NCI-H526 (cell line): ENCODE measurements around the gene TMEM163.
"Not testable (repeated sequence)": the region's sequence is repeated elsewhere in the genome, so short reads cannot be mapped to it uniquely, and the experiment has no call there.

Source experiments
- DNase-seq, 2 experiments: peaks; one replicate each; lab custom pipeline; 2025; lab: John Stamatoyannopoulos, UW

TMEM163 gene

DNA sequence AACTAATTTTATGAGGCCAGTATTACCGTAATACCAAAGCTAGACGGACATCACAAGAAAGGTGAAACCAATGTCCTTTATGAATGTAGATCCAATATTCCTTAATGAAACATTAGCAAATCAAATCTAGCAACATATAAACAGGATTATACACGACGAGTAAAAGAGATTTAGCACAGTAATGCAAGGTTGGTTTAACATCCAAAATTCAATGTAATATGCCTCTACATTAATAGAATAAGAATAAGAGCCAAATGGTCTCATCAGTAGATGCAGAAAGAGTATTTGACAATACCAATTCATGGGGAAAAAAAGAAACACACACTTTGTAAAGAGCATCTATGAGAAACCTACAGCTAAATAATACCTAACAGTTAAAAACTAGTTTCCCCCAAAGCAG lies 99.5 kb downstream of the TMEM163 start:
- no peak for DNase-seq

DNA sequence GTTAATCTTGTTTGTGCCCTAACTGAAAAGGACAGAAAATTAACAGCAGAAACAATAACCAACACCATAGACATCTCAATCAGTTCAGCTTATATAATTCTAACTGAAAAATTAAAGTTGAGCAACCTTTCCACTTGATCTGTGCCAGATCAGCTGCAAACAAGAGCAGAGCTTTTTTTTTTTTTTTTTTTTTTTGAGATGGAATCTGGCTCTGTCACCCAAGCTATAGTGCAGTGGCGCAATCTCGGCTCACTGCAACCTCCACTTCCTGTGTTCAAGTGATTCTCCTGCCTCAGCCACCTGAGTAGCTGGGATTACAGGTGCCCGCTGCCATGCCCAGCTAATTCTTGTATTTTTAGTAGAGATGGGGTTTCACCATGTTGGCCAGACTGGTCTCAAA lies 103.3 kb downstream of the TMEM163 start:
- not testable (repeated sequence) for DNase-seq

DNA sequence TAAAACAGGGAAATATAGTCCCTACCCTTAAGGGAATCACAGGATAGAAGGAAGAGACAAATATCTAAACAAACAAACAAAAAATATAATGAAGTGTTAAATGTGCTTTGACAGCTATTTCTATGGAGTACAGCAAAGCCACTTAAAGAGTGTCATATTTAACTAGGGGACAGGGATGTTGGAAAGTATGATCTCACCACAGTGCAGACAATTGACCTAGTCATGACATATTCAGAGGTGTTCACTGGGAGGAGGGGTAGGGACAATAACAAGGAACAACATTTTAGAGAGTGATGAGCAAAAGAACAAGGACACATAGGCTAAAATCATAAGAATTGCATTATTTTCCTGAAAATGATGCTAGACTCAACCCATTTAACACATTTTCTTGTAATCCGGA lies 107.5 kb downstream of the TMEM163 start:
- no peak for DNase-seq

DNA sequence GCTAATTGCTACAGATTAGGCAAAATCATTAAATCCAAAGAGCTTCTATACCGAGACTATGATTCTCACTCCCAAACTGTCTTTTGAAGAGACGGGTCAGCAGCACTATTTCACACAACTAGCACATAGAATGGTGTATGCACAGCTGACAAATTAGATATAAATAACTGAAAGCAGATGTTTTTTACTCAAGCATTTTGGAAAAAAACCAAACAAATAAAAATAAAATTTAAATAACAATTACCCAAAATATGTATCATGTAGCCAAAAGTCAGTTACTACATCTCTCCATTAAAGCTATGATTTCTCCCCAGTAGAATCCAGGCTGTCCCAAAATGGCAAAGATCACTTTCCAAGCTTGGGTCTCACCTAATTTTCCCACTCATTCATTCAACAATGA lies 107.9 kb downstream of the TMEM163 start:
- DNase-seq: no peak

DNA sequence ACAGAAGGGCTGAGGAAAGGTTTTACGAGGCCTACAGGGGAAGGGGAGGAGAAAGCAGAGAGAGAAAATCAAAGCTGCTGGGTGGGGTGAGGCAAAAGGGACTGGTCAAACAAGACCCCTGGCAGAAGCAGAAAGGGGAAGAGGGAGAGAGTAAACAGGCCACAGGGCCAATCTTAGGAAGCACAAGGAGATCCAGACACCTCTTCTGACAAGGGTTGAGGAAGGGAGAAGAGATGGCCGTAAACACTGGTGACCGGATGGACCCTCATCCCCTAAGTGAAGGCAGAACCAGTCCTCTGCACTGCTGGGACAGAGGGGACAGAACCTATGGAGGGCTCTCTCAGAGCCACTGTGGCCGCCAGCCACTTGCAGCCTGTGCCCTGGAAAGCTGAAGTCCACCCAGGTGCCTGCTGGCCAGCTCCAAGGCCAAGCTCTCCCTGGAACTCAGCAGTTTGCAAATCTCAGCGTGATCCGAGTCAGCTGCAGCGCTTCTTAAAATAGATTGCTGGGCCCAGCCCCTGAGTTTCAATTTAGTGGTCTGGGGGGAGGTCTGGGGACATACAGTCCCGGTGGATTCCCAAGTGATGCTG lies 108.8 kb downstream of the TMEM163 start:
- DNase-seq: no peak

DNA sequence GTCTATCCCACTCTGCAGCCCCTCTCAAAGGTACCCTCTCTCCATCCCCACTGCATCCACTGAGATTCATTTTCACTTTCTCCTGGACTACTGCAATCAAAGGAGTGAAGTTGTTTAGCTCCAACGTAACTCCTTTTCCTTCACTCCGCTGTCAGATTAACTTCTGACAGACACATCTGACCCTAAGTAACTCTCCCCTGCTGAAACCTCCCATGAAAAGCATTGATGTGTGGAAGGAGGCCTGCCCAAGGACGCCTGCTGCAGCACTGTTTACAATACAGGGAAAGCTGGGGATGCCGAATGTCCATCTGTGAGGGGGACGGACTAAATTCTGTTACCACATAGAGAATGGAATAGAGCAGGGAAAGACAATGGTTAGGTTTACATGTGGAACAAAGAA lies 114.8 kb downstream of the TMEM163 start:
- DNase-seq: no peak

DNA sequence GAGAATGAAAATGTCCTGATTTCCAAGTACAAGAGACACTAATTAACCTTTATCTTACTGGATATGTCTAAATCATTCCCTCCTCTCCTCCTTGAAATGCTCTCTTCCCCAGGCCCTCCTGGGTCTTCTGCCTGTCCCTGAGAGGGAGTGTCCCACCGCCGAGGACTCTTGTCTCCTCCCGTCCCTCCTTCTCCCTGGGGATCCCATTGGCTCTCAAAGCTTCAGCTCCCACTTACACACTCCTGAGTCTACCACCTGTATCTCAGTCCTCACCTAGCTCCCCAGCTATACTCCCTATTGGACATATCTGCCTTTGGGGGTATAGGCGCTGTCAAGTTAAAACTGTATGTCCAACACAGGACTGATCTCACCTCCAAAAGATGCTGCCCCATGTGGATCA lies 116.1 kb downstream of the TMEM163 start:
- no peak for DNase-seq

DNA sequence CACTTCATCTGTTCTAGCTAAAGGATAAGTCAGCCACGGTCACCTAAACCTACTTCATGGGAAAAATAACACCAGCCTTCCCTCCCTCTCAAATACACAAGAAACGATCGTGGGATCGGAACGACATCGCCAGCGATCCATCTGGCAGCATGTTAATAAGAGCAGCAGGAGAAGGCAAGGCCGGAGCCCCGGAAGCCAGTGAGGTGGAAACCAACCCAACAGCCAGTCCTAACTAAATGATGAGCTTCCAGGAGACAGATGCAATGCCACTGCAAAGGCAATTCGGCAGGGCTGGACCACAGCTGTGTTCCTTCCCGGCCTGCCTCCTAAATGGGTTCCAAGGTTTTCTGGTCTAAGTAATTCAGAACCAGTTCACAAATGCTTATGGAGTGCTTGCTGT lies 117.5 kb downstream of the TMEM163 start:
- DNase-seq: no peak

DNA sequence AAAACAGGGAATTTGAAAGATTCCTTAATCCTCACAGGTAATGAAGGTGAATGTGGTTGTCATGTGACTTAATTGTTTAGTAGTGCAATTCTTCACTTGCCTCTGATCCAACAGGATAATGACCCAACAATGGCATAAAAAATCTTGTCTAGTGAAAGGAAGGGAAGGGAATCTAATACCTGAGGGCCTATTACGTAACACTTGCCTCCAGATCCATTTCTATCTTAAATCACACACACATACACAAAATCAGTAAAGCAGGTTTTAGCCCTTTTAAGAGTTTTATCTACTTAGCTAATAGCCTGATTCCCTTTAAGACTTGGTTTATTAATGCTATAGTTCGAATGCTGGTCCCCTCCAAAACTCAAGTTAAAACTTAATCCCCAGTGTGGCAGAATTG lies 118.6 kb downstream of the TMEM163 start:
- no peak for DNase-seq

DNA sequence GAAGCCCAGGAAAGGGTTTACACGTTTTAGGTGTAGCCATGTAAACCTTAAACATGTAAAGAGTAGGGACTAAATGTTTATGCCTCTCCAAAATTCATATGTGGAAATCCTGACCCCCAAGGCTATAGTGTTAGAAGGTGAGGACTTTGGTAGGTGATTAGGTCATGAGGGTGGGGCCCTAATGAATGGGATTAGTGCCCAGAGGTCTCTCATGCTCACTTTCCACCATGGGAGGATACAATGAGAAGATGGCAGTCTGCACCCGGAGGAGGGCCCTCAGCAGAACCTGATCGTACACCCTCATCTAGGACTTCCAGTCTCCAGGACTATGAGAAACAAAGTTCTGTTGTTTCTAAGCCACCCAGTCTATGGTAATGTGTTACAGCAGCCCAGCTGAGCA lies 119.6 kb downstream of the TMEM163 start:
- no peak for DNase-seq

DNA sequence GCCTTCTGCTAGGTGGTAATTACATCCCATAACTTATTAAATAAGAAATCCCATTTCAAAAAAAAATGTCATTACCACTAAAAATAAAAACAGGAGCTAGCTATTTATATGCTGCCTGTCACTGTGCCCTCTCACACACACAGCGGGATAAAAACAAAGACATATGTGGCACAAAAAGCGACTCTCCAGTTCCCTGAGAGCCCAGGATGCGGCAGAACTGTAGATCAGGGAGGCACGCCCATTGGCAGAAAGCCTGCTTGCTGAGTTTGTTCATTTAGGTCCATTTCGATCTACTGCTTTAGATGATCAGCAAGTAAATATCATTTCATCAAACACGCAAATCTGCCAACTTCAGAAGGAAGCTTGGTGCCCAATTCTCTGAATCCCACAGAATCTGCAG lies 124.4 kb downstream of the TMEM163 start:
- DNase-seq: no peak

DNA sequence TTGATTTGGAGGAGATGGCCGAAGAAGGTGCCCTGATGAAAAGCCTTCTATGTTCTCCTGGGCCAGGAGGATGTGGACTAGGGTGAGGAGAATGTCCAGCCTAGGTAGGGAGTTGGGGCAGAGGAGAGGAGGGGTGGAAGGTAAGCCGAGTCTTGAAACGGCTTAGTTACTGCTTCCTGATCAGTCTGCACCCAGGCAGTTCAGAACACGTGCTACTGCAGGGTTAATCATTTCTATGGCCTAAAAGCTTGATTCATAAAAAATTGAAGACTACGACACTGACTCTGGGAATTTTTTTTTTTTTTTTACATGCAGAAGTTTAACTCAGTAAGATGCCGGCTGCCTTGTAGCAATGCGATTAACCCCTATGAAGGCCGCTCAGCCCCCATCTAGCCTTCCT lies 125.3 kb downstream of the TMEM163 start:
- no peak for DNase-seq

DNA sequence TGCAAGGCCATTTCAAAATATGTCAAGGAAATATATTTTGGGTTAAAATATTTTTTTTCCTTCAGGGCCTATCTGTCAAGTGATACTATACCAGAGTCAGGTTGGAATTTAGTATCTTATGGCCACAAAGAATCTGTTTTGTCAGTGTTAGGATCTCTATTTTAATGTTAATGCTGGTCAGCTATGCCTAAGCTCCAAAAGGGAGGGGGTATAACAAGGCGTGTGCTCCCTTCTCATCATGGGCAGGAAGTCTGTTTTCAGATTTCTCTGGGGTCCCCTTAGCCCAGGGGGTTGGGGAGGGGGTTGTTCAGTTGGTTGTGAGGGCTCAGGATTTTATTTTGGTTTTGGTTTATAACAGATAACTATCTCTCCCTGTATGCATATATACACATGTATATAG lies 126.4 kb downstream of the TMEM163 start:
- no peak for DNase-seq

DNA sequence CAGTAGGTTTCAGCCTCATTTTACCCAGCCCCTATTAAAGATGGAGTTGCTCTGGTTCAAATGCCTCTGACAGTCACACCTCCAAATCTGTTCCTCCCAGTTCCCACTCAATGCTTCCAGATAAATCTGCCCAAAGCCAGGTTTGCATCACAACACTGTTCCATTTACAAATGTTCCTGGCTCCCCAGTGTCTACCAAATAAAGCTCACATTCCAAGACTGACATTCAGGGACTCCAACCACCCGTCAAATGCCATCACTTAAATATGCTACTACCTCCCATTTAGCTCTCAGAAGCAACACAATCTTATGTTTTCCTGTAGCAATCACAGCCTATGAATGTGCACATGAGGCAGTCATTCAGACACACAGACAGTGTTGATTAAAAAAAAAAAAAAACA lies 127.3 kb downstream of the TMEM163 start:
- DNase-seq: no peak

DNA sequence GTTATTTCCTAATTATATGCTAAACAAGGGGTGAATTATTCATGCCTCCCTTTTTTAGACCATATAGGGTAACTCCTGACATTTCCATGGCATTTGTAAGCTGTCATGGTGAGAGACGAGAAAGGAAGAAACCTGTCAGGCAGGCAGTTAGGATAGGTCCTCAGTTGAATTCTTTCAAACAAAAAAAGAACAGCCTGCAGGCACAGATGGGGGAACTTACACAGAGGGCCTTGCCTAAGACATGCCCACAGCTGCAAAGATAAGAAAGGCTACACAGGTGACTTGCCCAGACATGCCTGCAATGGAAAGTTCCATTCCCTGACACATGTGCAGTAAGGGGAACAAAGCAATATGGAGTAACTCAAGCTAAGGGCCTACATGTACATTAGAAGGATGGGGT lies 128.1 kb downstream of the TMEM163 start:
- DNase-seq: no peak

DNA sequence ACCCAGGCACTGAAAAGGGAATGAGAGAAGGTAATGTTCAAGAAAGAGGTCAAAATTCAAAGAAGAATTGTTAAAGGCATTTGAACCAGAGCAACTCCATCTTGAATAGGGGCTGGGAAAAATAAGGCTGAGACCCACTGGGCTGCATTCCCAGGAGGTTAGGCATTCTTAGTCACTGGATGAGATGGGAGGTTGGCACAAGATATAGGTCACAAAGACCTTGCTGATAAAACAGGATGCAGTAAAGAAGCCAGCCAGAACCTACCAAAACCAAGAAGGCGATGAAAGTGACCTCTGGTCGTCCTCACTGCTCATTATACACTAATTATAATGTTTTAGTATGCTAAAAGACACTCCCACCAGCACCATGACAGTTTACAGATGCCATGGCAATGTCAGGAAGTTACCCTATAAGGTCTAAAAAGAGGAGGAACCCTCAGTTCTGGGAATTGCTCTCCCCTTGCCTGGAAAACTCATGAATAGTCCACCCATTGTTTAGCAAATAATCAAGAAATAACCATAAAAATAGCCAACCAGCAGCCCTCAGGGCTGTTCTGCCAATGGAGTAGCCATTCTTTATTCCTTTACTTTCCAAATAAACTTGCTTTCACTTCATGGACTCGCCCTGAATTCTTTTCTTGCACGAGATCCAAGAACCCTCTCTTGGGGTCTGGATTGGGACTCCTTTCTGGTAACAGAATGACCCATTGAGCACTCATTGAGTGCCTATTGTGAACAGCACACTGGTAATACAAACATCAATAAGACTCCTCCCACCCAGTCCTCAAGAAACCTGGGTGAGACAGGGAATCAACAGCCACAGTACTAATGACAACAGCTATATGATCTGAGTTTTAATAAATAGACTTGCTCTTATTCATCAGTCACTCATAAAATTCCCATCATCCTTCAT lies 129.4 kb downstream of the TMEM163 start:
- DNase-seq: not testable (repeated sequence)

DNA sequence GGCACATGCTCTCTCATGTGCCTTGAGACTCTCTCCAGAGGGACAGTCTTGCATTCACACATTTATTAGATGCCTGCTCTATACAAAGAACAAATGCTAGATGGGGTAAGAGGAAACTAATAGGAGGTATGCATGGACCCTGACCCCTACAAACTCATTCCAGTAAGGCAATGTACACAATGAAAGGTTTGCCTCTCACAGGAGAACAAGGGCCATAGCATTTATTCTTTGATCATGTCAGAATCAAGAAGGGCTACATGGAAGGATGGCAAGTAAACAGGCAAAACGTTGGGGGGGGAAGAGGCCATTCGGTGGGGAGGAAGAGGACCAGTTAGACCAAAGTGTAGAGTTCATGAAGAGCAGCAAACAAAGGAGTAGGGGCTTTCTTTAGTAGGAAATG lies 130.2 kb downstream of the TMEM163 start:
- no peak for DNase-seq

DNA sequence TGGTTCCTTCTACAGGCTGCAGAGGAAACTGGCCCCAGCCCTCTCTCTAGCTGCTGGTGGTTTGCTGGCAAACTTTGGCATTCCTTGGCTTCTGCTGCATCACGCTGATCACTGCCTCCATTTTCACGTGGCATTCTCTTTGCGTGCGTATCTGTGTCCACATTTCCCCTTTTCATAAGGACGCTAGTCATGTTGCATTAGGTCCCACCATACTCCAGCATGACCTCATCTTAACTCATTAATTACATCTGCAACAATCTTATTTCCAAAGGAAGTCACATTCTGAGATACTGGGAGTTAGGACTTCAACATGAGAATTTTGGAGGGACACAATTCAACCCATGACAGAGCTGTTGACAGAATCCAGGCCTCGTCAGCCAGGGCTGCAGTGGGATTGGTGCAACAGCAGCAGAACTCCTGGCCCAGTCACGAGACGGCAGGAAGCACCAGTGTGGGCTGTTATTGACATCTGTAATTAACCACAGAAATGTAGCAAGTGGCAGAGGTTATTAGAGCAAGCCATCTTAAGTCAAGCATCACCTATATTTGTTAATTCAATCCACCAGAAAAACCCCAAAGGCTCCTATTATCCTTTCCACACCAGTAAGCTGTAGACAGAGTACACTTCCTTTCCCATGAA lies 132.4 kb downstream of the TMEM163 start:
- no peak for DNase-seq

DNA sequence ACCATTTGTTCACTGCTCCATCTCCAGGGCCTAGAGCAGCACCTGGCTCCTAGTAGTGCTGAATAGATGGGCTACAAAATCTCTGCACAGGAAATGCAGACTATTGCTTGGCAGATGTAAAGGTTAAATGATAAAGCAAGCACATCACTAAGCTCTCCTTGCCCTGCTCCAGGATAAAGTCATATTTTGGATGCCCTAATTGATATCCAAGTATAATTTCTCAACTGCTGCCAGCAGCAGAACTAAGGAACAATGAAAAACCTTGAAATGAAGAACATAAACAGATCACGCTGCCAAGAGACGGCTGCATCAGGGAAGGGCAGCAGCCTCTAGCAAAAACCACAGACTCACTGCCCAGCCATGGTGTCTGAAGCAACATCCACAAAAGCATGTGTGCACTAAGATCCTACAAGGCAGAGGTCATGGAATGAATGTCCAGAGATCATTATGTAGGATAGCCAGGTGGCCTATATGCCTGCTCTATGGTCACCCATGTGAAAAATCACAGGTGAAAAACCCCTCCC lies 134.7 kb downstream of the TMEM163 start:
- no peak for DNase-seq

DNA sequence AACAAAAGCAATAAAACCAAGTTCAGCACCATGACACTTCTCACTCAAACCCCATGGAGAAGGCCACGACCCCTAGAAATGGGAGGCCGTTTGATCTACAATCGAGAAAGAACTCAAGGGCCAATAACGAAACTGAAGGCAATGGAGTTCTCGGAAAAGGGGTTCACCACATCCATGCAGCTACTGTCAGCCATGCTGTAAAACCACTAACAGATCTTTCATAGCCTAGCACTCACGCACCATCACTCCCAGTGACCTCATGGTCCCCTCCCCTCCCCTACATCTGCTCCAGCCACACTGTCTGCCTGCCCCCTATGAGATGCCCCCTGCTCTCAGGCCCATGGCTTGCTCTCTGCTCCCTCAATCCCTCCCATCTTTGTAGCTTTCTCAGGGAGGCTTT lies 135.3 kb downstream of the TMEM163 start:
- DNase-seq: no peak

DNA sequence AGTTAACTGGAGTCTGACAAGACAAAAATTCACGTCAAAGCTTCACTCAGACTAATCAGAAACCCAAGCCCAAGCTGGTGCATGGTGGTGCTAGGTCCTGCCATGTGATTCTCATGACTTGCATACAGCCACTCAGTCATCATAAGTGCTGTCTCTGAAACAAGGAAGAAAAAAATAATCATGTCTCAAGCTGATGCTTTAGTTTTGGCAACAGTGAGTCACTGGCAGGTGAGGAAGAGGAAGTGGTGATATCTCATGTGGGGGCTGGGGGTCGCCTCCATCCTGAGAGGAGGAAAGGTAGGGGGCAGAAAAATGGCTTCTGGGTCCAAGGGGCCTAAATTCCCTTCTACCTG lies 136.3 kb downstream of the TMEM163 start:
- DNase-seq: no peak

DNA sequence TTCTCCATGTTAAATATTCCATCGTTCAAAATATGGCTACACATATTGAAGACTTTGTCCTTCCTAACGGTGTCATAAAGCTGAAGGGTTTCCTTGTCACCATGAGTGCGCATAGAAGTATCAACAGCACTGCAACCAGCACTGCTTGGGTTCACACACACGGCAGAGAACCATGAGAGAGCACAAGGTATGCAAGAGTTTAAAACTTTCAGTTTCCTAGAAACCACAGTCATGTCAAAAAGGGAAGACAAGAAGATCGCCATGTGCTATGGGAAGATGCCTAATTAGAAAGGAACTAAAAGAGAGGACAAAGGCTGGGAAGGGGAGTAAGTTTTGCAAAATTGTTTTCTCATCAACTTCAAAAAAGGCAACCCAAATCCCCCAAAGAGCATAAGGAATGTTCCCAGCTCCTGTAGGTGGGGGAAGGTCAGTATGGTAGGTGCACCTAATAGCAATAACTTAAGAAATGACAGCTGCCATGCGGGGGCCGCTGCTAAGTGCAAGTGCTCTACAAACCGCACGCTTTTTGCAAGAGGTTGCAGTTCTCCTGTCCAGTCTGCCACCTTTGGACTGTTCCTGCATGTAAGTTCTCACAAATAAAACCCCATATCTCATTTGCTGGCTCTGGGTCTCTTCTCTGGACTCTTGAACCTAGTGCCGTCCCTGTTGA lies 136.8 kb downstream of the TMEM163 start:
- DNase-seq: no peak

DNA sequence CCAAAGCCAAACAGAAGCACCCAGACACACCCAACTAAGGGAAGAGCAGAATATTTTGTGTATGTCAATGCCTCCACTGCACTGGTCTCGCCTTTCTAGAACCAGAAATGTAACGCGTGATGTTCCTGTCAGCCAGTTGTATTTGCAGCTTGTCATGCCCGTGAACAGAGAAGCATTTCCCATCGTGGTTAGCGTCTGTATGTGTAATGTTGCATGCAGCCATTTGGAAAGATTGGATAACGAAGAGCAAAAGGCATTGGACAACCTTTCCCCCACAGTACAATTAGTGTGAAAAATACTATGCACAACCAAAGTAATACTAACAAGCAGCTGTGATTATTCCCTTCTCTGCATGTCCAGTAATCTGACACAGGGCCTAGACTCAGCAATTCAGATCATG lies 140.5 kb downstream of the TMEM163 start:
- DNase-seq: no peak
